ENCODE results near the gene TMPRSS3. TPM values are rescaled to one million over a fixed set of nuclear protein-coding genes. Genes with fewer than 3 reads are reported as not detected.

TMPRSS3 gene
- total RNA-seq, 1 experiment from 2014 or later: not detected

DNA sequence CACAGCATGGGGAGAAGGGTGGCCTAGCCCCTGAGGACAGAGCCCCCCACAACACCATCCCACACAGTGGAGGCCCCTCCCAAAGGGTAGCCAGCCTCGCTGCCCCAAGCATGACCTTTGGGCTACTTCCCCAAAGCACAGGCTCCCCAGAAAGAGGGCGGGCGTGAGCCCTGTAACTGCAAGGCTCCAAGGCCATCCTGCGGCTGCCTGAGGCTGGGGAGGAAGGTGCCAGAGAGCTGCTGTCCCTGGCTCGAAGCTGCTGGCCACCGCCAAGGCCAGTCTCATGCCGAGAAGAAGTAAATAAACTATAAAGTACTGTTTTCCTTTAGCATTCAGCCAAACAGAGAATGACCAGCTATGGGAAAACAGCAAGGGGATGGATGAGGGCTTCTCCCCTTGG, 35.3 kb upstream of the TMPRSS3 start:
- POLR2A ChIA-PET (ENCODE audit: low non-redundant PET): no interaction called here
- Histone ChIP-seq H3K27me3 (replicated peaks; ENCODE audit: insufficient read depth, low read depth, low read length, poor library complexity) (peaks cover 72% of the 10 kb centered on the region), H3K27ac (ENCODE audit: low read depth, low read length, poor library complexity, severe bottlenecking) (no peak overlapping the region), H3K36me3 (ENCODE audit: insufficient read depth, low read length, poor library complexity, severe bottlenecking) (no peaks in the 10 kb centered on the region), H3K4me3 (ENCODE audit: low read depth, low read length, poor library complexity, severe bottlenecking) (no peak overlapping the region), H3K9me3 (ENCODE audit: low read depth, low read length, poor library complexity, severe bottlenecking) (peaks cover 12% of the 10 kb centered on the region), H3K4me1 (ENCODE audit: insufficient read depth, low read length, poor library complexity, severe bottlenecking) (peaks cover 2% of the 10 kb centered on the region)
- no peak for TF ChIP-seq EZH2 (IDR thresholded peaks at IDR 0.05; ENCODE audit: borderline replicate concordance, low read depth, low read length, poor library complexity, severe bottlenecking)
- TF ChIP-seq, protein P1, sequence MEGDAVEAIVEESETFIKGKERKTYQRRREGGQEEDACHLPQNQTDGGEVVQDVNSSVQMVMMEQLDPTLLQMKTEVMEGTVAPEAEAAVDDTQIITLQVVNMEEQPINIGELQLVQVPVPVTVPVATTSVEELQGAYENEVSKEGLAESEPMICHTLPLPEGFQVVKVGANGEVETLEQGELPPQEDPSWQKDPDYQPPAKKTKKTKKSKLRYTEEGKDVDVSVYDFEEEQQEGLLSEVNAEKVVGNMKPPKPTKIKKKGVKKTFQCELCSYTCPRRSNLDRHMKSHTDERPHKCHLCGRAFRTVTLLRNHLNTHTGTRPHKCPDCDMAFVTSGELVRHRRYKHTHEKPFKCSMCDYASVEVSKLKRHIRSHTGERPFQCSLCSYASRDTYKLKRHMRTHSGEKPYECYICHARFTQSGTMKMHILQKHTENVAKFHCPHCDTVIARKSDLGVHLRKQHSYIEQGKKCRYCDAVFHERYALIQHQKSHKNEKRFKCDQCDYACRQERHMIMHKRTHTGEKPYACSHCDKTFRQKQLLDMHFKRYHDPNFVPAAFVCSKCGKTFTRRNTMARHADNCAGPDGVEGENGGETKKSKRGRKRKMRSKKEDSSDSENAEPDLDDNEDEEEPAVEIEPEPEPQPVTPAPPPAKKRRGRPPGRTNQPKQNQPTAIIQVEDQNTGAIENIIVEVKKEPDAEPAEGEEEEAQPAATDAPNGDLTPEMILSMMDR (conservative IDR thresholded peaks at IDR 0.05; ENCODE audit: low read depth, low read length): no peak
- BruUV-seq (replicated peaks): no TSS peak
- DNase-seq (ENCODE audit: low spot score): no peak
- intact Hi-C loops (cut with micrococcal nuclease; ENCODE audit: unreplicated experiment): no loop called here
- CTCF ChIA-PET: no interaction called here

DNA sequence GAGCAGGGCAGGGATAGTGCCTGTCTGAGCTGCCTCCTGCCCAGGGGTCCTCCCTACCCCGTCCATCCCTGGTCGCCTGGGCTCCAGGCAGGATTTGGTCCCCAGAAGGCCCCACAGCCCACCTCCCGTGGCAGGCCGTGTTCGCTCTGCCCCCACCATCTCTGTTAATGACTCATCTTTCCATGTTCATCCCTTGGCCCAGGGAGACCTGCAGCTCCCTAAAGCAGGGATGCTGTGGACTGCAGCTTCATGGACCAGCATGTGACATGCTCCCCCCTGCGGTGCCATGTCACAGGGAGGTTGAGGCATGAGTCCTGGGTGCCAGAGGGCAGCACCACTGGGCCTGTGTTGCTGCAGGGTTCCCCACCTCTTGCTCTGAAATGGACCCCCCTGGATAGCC, 34.7 kb upstream of the TMPRSS3 start:
- TF ChIP-seq EZH2 (IDR thresholded peaks at IDR 0.05; ENCODE audit: borderline replicate concordance, low read depth, low read length, poor library complexity, severe bottlenecking): no peak
- TF ChIP-seq, protein P1 (conservative IDR thresholded peaks at IDR 0.05; ENCODE audit: low read depth, low read length): no peak
- no peak overlapping the region for H3K4me3 ChIP-seq (ENCODE audit: low read depth, low read length, poor library complexity, severe bottlenecking)
- H3K4me1 ChIP-seq (ENCODE audit: insufficient read depth, low read length, poor library complexity, severe bottlenecking): peaks cover 9% of the 10 kb centered on the region
- no TSS peak for BruUV-seq (replicated peaks)
- no peak overlapping the region for H3K27ac ChIP-seq (ENCODE audit: low read depth, low read length, poor library complexity, severe bottlenecking)
- intact Hi-C loops (cut with micrococcal nuclease; ENCODE audit: unreplicated experiment): no loop called here
- CTCF ChIA-PET: no interaction called here
- H3K9me3 ChIP-seq (ENCODE audit: low read depth, low read length, poor library complexity, severe bottlenecking): peaks cover 12% of the 10 kb centered on the region
- H3K36me3 ChIP-seq (ENCODE audit: insufficient read depth, low read length, poor library complexity, severe bottlenecking): no peaks in the 10 kb centered on the region
- DNase-seq (ENCODE audit: low spot score): no peak
- H3K27me3 ChIP-seq (replicated peaks; ENCODE audit: insufficient read depth, low read depth, low read length, poor library complexity): peaks cover 68% of the 10 kb centered on the region
- POLR2A ChIA-PET (ENCODE audit: low non-redundant PET): no interaction called here

DNA sequence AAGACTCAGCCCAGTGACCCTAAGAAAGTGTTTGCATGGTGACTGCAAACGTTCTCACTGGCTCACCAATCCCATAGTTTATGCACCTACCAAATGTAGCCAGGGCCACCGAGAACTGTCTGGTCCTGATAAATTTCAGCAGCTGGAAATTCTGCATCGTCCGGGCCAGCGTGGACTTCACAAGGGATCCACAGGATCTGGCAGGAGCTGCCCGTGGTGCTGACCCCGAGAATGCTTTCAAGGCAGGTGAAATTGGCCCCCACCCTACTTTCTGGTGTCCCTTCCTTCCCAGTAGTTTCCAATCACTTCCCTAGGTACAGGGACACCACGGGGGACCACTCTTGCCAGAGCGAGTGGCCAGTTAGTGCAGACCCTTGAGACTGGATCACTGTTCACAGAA, 34.0 kb upstream of the TMPRSS3 start:
- no peak overlapping the region for H3K27ac ChIP-seq (ENCODE audit: low read depth, low read length, poor library complexity, severe bottlenecking)
- peaks cover 13% of the 10 kb centered on the region for H3K4me1 ChIP-seq (ENCODE audit: insufficient read depth, low read length, poor library complexity, severe bottlenecking)
- no peak overlapping the region for H3K4me3 ChIP-seq (ENCODE audit: low read depth, low read length, poor library complexity, severe bottlenecking)
- intact Hi-C loops (cut with micrococcal nuclease; ENCODE audit: unreplicated experiment): no loop called here
- TF ChIP-seq, protein P1 (conservative IDR thresholded peaks at IDR 0.05; ENCODE audit: low read depth, low read length): no peak
- TF ChIP-seq EZH2 (IDR thresholded peaks at IDR 0.05; ENCODE audit: borderline replicate concordance, low read depth, low read length, poor library complexity, severe bottlenecking): no peak
- BruUV-seq (replicated peaks): no TSS peak
- peaks cover 12% of the 10 kb centered on the region for H3K9me3 ChIP-seq (ENCODE audit: low read depth, low read length, poor library complexity, severe bottlenecking)
- POLR2A ChIA-PET (ENCODE audit: low non-redundant PET): no interaction called here
- no peaks in the 10 kb centered on the region for H3K36me3 ChIP-seq (ENCODE audit: insufficient read depth, low read length, poor library complexity, severe bottlenecking)
- no peak for DNase-seq (ENCODE audit: low spot score)
- CTCF ChIA-PET: no interaction called here
- peaks cover 61% of the 10 kb centered on the region for H3K27me3 ChIP-seq (replicated peaks; ENCODE audit: insufficient read depth, low read depth, low read length, poor library complexity)
